Measurements from ENCODE around the gene BCL2L13.

- TF ChIP-seq POLR2A (IDR thresholded peaks at IDR 0.05), result no peak
- no peak for TF ChIP-seq CTCF (IDR thresholded peaks at IDR 0.05 in 8 of 11, conservative IDR thresholded peaks at IDR 0.05 in 3 of 11)
These were observed 37.5 kb upstream of the BCL2L13 start for GRCh38 chr22:17601031-17601430.

Data from spleen (tissue), 7 donors.